Activated T-helper 17 cell treated with anti-CD3 and anti-CD28 coated beads, Interleukin-2, amount 50 U/mL, for 72 hours (primary cell): ENCODE data around the gene S100A14. TPM values are rescaled to one million over a fixed set of nuclear protein-coding genes. Genes with fewer than 3 reads are reported as not detected.

Experiments used
- ATAC-seq: fragments of 150-1000 bp; cut with Tn5 transposase; replicated peaks from 2 replicates; pipeline ENCODE4 v1.10.0; 2021; ENCODE audit warnings: mild to moderate bottlenecking, moderate library complexity
- H3K27ac Mint-ChIP-seq: one replicate; pipeline ENCODE4 v1.8.0; 2022; ENCODE audit warnings: mixed read lengths
- H3K27me3 Mint-ChIP-seq: one replicate; pipeline ENCODE4 v1.8.0; 2022; ENCODE audit warnings: mixed read lengths
- H3K36me3 Mint-ChIP-seq: one replicate; pipeline ENCODE4 v1.8.0; 2022; ENCODE audit warnings: low read depth, mild to moderate bottlenecking, mixed read lengths
- H3K4me1 Mint-ChIP-seq: one replicate; pipeline ENCODE4 v1.8.0; 2022; ENCODE audit warnings: mixed read lengths
- H3K4me3 Mint-ChIP-seq: one replicate; pipeline ENCODE4 v1.8.0; 2022; ENCODE audit warnings: mild to moderate bottlenecking, mixed read lengths
- H3K9me3 Mint-ChIP-seq: one replicate; pipeline ENCODE4 v1.8.0; 2022; ENCODE audit warnings: mixed read lengths
- total RNA-seq, 2 donors: library from RNA; stranded (reverse); gene quantifications; one replicate each; pipeline ENCODE4 v1.2.3, GENCODE V29; 2022

The S100A14 gene
- total RNA-seq, result under 1 TPM in 1 of 2 donors, not detected in 1; 0.71 TPM

GRCh38 chr1:153616144-153616916 lies at the start of gene S100A14:
TSS of gene S100A14 (minus strand) at chr1:153616325. CDS start at chr1:153615858, 467 bp downstream.
- Mint-ChIP-seq H3K27me3 (no peaks in the 10 kb centered on the region), H3K36me3 (no peaks in the 10 kb centered on the region), H3K9me3 (no peaks in the 10 kb centered on the region), H3K4me1 (no peaks in the 10 kb centered on the region), H3K4me3 (no peak within 1 kb of the TSS), H3K27ac (peak within 1 kb of the TSS; percentile 68)
- ATAC-seq, result no peak

- Mint-ChIP-seq H3K27ac (no peak overlapping the region), H3K27me3 (no peaks in the 10 kb centered on the region), H3K9me3 (no peaks in the 10 kb centered on the region), H3K36me3 (peaks cover 16% of the 10 kb centered on the region), H3K4me1 (peaks cover 11% of the 10 kb centered on the region), H3K4me3 (no peak overlapping the region)
- no peak for ATAC-seq
These were observed 47.1 kb upstream of the S100A14 start for GRCh38 chr1:153663211-153663610.

- H3K36me3 Mint-ChIP-seq, result peaks cover 16% of the 10 kb centered on the region
- H3K27me3 Mint-ChIP-seq, result no peaks in the 10 kb centered on the region
- H3K27ac Mint-ChIP-seq, result peak overlapping the region; percentile 61
- no peak for ATAC-seq
- H3K4me3 Mint-ChIP-seq, result no peak overlapping the region
- H3K9me3 Mint-ChIP-seq, result no peaks in the 10 kb centered on the region
- H3K4me1 Mint-ChIP-seq, result peaks cover 4% of the 10 kb centered on the region
These were observed 46.1 kb upstream of the S100A14 start for GRCh38 chr1:153662269-153662668.

GRCh38 chr1:153661111-153661708 lies 45.1 kb upstream of the S100A14 start:
- Mint-ChIP-seq H3K27me3 (no peaks in the 10 kb centered on the region), H3K27ac (peak overlapping the region; percentile 28), H3K4me3 (peak overlapping the region; percentile 37)

GRCh38 chr1:153659656-153660055 lies 43.5 kb upstream of the S100A14 start:
- Mint-ChIP-seq H3K4me3 (peak overlapping the region; percentile 91), H3K4me1 (no peaks in the 10 kb centered on the region), H3K36me3 (peaks cover 16% of the 10 kb centered on the region), H3K27me3 (no peaks in the 10 kb centered on the region), H3K9me3 (no peaks in the 10 kb centered on the region), H3K27ac (peak overlapping the region; percentile 94)
- no peak for ATAC-seq

More at GRCh38 chr1:153661111-153661708, 45.1 kb upstream of the S100A14 start:
- Mint-ChIP-seq H3K36me3 (peaks cover 16% of the 10 kb centered on the region), H3K4me1 (peaks cover 4% of the 10 kb centered on the region), H3K9me3 (no peaks in the 10 kb centered on the region)
- ATAC-seq, result no peak

GRCh38 chr1:153659175-153659534 lies 43.0 kb upstream of the S100A14 start:
- Mint-ChIP-seq H3K4me1 (no peaks in the 10 kb centered on the region), H3K36me3 (peaks cover 16% of the 10 kb centered on the region), H3K9me3 (no peaks in the 10 kb centered on the region), H3K4me3 (peak overlapping the region; percentile 91), H3K27me3 (no peaks in the 10 kb centered on the region), H3K27ac (peak overlapping the region; percentile 94)
- no peak for ATAC-seq

- Mint-ChIP-seq H3K4me3 (peak within 1 kb of the TSS; percentile 91), H3K9me3 (no peaks in the 10 kb centered on the region), H3K36me3 (peaks cover 16% of the 10 kb centered on the region), H3K4me1 (no peaks in the 10 kb centered on the region), H3K27ac (peak within 1 kb of the TSS; percentile 94), H3K27me3 (no peaks in the 10 kb centered on the region)
- ATAC-seq, result peak; percentile 95
These were observed 42.5 kb upstream of the S100A14 start, which contains the start of gene SNAPIN for GRCh38 chr1:153658400-153659174. TSS of gene SNAPIN (plus strand) at chr1:153658703. CDS start at chr1:153658744, 41 bp downstream.

GRCh38 chr1:153655333-153655732 lies 39.2 kb upstream of the S100A14 start:
- H3K27me3 Mint-ChIP-seq, result no peaks in the 10 kb centered on the region
- H3K27ac Mint-ChIP-seq, result no peak overlapping the region
- peaks cover 16% of the 10 kb centered on the region for H3K36me3 Mint-ChIP-seq
- no peaks in the 10 kb centered on the region for H3K9me3 Mint-ChIP-seq
- H3K4me1 Mint-ChIP-seq, result no peaks in the 10 kb centered on the region
- H3K4me3 Mint-ChIP-seq, result no peak overlapping the region
- no peak for ATAC-seq

- Mint-ChIP-seq H3K4me1 (peaks cover 5% of the 10 kb centered on the region), H3K4me3 (no peak overlapping the region), H3K27me3 (no peaks in the 10 kb centered on the region), H3K9me3 (no peaks in the 10 kb centered on the region), H3K36me3 (peaks cover under 1% of the 10 kb centered on the region), H3K27ac (no peak overlapping the region)
- ATAC-seq, result no peak
These were observed 36.8 kb upstream of the S100A14 start for GRCh38 chr1:153652805-153653500.

- ATAC-seq, result no peak
- no peaks in the 10 kb centered on the region for H3K9me3 Mint-ChIP-seq
- no peaks in the 10 kb centered on the region for H3K27me3 Mint-ChIP-seq
- no peak overlapping the region for H3K4me3 Mint-ChIP-seq
- H3K4me1 Mint-ChIP-seq, result peaks cover 5% of the 10 kb centered on the region
- H3K27ac Mint-ChIP-seq, result no peak overlapping the region
- peaks cover 12% of the 10 kb centered on the region for H3K36me3 Mint-ChIP-seq
These were observed 35.6 kb upstream of the S100A14 start for GRCh38 chr1:153651771-153652170.

- Mint-ChIP-seq H3K9me3 (no peaks in the 10 kb centered on the region), H3K36me3 (peaks cover 31% of the 10 kb centered on the region), H3K4me3 (no peak overlapping the region), H3K27ac (peak overlapping the region; percentile 58), H3K27me3 (no peaks in the 10 kb centered on the region), H3K4me1 (peaks cover 9% of the 10 kb centered on the region)
- peak; percentile 31 for ATAC-seq
These were observed 33.7 kb upstream of the S100A14 start for GRCh38 chr1:153649863-153650235.

- Mint-ChIP-seq H3K36me3 (peaks cover 37% of the 10 kb centered on the region), H3K27ac (peak overlapping the region; percentile 58), H3K4me1 (peaks cover 9% of the 10 kb centered on the region), H3K4me3 (no peak overlapping the region), H3K9me3 (no peaks in the 10 kb centered on the region), H3K27me3 (no peaks in the 10 kb centered on the region)
- ATAC-seq, result peak; percentile 24
These were observed 33.2 kb upstream of the S100A14 start for GRCh38 chr1:153649137-153649862.

- Mint-ChIP-seq H3K4me3 (no peak overlapping the region), H3K27ac (peak overlapping the region; percentile 58), H3K27me3 (no peaks in the 10 kb centered on the region), H3K4me1 (peaks cover 18% of the 10 kb centered on the region), H3K36me3 (peaks cover 49% of the 10 kb centered on the region), H3K9me3 (no peaks in the 10 kb centered on the region)
- ATAC-seq, result no peak
These were observed 32.0 kb upstream of the S100A14 start for GRCh38 chr1:153648000-153648643.
